ENCODE data around the gene ARHGEF11.
"Not testable (repeated sequence)": the region's sequence is repeated elsewhere in the genome, so short reads cannot be mapped to it uniquely, and the experiment has no call there.

ARHGEF11 gene

GRCh38 chr1:156927215-156928042 is 118.1 kb downstream of the ARHGEF11 start:
- DNase-seq: peak; percentile 54

GRCh38 chr1:156926695-156927094 is 118.8 kb downstream of the ARHGEF11 start:
- not testable (repeated sequence) for DNase-seq

DNA sequence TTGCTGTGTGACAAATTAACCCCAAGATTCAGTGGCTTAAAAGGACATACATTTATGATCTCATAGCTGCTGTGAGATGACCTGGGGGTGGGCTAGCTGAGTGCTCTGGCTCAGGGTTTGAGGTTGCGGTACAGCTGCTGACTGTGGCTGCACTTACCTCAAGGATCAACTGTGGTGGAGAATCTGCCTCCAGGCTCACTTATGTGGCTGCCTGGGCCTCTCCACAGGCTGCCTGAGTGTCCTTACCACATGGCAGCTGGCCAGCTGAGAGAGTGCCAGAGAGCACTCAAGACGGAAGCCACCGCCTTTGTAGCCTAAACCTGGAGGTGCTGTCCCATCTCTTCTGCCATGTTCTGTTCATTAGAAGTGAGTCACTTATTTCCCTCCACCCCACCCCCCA is 119.4 kb downstream of the ARHGEF11 start:
- no peak for DNase-seq

DNA sequence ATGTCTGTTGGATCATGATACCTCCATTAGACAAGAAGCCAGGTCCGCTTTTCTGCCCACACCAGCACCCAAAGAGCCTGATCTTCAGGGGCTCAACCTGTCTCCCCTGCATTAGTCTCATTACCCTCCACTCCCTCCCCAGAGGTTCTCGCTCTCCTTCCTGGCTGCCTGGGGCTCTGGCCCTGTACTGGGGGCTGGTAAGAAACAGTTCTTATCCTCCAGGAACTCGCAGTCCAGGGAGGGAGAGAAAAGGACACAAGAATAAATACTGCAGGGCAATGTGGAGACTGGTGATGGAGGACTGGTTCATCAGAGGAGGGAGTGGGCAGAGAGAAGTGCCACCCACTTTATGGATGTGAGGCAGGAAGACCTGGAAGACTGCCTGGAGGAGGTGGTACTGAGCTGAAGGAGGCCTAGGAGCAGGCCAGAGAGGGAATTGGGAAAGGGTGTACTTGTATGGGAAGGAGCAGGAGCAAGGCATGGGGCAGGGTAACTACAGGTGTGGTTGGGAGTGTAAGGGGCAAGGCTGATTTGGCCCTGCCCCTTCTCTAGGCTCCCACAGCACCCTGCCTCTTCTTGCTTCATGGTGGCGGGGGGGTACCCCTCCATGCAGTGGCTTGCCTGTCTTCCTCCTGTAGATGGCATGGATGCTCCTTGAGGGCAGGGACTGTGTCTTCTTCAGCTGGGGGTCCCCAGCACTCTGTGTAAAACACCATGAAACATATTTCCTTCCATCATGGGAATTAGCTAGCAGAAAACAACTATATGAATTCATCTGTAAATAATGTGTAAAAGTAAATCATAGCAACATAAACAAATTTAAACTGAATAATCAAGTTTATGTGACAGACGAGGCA is 120.2 kb downstream of the ARHGEF11 start:
- no peak for DNase-seq

- DNase-seq: no peak
These were observed 120.9 kb downstream of the ARHGEF11 start for GRCh38 chr1:156924478-156925153.

GRCh38 chr1:156923670-156924477 is 121.7 kb downstream of the ARHGEF11 start:
- DNase-seq: no peak

DNA sequence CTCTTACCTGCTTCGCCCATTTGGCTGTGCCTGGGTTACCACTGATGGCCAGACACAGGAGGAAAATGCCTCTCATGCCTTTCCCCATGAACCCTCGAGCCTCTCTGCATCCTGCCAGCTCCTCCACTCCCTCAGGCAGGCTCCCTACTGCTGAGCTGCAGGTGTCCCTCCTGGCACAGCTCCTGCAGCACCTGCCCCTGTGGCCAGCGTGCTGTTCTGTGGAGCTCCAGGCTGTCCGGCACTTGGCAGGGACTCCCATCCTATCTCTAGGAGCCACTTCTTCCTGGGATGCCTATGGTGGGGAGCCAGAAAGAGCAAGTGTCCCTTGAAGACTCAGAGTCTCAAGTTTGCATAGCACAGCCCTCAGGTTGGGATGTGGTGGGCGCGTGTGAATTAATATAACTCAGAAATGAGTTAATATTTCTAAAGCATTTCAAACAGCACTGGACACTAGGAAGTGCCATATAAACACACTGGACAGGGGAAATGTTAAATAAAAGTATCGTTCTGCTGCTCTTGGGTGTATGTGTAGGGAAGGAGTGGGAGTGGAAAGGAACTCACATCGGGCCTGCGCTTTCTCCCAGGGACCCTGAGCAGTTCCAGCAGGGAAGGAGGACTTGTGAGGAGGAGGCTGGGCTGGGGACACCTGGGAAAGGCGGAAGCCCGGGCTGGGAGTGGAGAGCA is 122.4 kb downstream of the ARHGEF11 start:
- DNase-seq: no peak

GRCh38 chr1:156921053-156921529 is 124.5 kb downstream of the ARHGEF11 start:
- no peak for DNase-seq

DNA sequence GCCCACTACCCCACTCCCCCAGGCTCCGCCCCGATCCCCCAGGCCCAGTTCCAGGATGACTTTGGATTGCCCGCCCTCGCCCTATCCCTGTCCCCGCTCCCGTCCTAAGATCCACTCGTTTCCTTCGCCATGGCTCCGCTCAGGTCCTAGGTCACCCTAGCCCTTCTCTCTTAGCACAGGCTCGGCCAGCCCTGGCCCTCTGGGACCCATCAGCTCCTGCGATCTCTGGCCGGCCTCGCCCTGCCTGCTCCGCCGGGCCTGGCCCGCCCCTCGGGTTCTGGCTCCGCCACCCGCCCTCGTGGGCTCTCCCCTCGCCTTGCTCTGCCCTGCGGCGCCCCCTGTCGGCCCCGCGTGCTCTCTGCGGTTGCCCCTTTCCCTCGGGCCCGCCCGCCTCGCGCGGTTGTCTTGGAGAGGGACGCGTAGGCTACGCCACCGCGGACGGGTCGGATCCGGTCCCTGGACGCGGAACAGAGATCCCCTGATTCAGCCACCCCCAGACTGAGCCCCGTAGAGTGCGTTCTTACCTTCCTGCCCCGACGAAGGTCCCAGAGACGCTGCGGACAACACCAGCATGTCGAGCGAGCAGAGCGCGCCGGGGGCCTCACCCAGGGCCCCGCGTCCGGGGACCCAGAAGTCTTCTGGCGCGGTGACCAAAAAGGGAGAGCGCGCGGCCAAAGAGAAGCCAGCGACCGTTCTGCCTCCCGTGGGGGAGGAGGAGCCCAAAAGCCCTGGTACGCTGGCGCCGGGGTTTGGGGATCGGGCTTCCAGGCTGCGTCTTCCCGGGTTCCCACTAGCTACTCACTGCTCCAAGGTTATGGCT is 125.1 kb downstream of the ARHGEF11 start, which contains the start of gene LRRC71:
LRRC71 (plus strand) TSS at position 400 of the 820 bp plus-strand sequence; CDS start at position 572, 172 bp downstream.
- peak; percentile 48 for DNase-seq

- no peak for DNase-seq
These were observed 131.1 kb downstream of the ARHGEF11 start for GRCh38 chr1:156914440-156914856.

- DNase-seq: no peak
These were observed 131.6 kb downstream of the ARHGEF11 start for GRCh38 chr1:156913809-156914387.

DNA sequence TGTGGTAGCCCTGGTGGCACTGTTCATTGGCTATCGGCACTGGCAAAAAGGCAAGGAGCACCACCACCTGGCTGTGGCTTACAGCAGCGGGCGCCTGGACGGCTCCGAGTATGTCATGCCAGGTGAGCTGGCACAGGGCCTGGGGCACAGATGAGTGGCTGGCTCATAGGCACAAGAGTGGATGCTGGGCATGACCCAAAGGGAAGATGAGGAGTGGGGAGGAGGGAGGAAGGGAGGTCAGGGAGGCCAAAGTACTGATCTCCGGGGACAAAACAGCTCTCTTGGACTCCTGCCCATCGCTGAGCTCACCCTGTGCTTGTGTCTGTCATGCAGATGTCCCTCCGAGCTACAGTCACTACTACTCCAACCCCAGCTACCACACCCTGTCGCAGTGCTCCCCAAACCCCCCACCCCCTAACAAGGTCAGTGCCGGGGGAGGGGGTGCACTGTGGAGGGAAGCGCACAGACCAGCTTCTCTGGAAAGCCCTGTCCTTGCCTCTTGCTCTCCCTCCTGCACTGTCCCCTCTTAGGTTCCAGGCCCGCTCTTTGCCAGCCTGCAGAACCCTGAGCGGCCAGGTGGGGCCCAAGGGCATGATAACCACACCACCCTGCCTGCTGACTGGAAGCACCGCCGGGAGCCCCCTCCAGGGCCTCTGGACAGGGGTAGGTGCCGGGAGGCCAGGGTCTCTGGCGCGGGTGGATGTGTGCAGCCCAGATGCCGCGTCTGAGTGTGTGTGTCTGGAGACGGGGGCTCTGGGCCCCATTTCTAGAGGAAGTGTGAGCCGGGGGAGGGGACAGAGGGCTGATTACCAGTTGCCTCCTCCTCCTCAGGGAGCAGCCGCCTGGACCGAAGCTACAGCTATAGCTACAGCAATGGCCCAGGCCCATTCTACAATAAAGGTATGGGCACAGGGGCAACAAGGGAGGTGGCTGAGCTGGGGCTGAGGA is 132.4 kb downstream of the ARHGEF11 start:
- no peak for DNase-seq

- no peak for DNase-seq
These were observed 133.2 kb downstream of the ARHGEF11 start for GRCh38 chr1:156912310-156912709.

GRCh38 chr1:156911577-156912298 is 133.8 kb downstream of the ARHGEF11 start:
- no peak for DNase-seq

- peak; percentile 34 for DNase-seq
These were observed 135.2 kb downstream of the ARHGEF11 start for GRCh38 chr1:156910309-156910782.

GRCh38 chr1:156909671-156910070 is 135.9 kb downstream of the ARHGEF11 start:
- no peak for DNase-seq

DNA sequence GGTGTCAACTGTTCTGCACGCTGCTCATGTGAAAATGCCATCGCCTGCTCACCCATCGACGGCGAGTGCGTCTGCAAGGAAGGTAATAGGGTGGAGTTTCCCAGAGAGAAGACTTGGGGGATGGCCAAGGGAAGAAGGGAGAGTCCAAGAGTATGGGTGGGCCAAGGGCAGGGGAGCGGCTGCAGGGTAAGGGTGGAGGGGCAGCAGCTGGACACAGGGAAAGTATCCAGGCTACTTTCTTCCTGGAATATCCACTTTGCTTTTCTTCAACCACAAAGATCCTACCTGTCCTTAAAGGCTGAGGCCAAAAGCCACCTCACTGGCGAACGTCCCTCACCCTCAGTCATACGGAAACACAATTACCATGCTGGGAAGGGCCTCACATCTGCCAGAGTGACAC is 136.6 kb downstream of the ARHGEF11 start:
- DNase-seq: no peak

DNA sequence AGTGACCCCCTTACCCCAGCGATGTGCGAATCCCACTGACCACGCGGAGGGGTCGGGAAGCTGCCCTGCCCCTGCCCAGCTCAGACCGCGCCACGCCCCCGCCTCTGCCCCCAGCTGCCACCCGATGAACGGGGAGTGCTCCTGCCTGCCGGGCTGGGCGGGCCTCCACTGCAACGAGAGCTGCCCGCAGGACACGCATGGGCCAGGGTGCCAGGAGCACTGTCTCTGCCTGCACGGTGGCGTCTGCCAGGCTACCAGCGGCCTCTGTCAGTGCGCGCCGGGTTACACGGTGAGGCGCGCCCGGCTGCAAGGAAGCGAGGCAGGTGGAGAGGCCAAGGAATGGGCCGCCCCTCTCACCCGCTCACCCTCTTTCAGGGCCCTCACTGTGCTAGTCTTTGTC is 137.0 kb downstream of the ARHGEF11 start:
- no peak for DNase-seq

Data from activated T-cell treated with anti-CD3 and anti-CD28 coated beads for 4 hours (primary cell).